Measurements from ENCODE around the gene FBXL7.

Gene FBXL7

DNA sequence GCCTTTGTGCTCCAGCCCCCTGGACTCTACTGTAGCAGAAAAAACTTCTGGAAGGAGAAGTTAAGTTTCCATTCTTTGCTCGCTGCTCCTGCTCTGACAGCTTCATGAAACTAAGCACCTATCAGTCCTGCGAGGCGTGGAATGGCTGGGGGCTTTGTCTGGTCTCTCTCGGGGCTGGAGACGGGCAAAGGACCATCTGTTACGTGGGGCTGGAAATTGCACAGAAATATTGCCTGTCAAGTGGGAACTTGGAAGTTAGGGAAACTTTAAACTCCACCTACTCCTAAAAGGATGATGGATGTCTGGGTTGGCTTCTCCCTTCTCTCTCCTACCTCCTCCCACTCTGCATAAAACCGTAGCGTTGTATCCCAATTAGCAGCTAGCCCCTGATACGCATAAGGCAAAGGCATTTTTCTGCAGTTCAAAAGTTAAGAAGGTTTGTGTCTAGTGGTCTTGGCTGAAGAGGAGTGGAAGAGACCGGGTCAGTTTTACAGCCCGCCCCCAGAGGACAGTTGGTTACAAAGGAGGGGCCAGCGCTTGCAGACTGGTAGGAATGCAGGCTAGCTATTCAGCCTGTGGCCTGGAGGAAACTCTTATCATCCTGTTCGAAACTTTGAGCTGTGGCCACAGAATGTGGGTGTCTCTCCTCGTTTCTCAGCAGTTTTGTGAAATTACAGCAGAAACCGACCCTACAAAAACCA lies 1.3 kb downstream of the FBXL7 start:
- peak overlapping the region; percentile 84 to 92 (median 88) for H3K4me3 ChIP-seq (ENCODE audit: low read depth in 1 of 5, low read length in 5 of 5)
- H3K9me3 ChIP-seq (ENCODE audit: control insufficient read depth in 5 of 5, low read length in 5 of 5): no peaks in the 10 kb centered on the region
- peak overlapping the region; percentile 87 for H3K27ac ChIP-seq (ENCODE audit: low read depth, low read length)
- no peaks in the 10 kb centered on the region for H3K27me3 ChIP-seq (ENCODE audit: control insufficient read depth in 5 of 5, insufficient read depth in 4 of 5, low read length in 5 of 5)
- H3K9ac ChIP-seq (ENCODE audit: low read length in 5 of 5): peak overlapping the region in 4 of 5 donors; percentile 40 to 78 (median 68)
- H3K36me3 ChIP-seq (ENCODE audit: control insufficient read depth in 5 of 5, insufficient read depth in 5 of 5, low read length in 5 of 5): no peaks in the 10 kb centered on the region
- peaks cover 0 to 40% (median 28%) of the 10 kb centered on the region in 5 donors for H3K4me1 ChIP-seq (ENCODE audit: control insufficient read depth in 5 of 5, insufficient read depth in 5 of 5, low read length in 5 of 5)

DNA sequence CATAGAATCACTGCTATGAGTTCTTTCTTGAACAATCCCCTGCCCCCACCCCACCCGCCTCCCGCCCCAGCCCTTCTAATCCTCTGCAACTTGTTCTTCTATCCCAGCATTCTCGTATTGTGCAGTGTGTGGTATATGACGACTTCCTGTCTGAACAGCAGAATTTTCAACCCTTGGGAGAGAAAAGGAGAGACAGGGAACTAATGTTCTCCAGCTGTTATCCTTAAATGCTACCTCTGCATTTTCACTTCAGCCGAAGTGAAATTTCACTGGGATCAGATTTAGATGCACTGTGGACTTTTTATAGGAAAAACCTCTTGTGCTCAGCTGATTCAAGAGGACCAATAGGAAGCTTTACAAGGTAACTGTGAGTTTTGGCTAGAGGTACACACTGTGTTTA lies 2.2 kb downstream of the FBXL7 start:
- H3K4me3 ChIP-seq (ENCODE audit: low read depth in 1 of 5, low read length in 5 of 5): peak overlapping the region; percentile 37 to 89 (median 84)
- peak overlapping the region in 2 of 5 donors; percentile 24 to 36 for H3K9ac ChIP-seq (ENCODE audit: low read length in 5 of 5)
- H3K27me3 ChIP-seq (ENCODE audit: control insufficient read depth in 5 of 5, insufficient read depth in 4 of 5, low read length in 5 of 5): no peaks in the 10 kb centered on the region
- H3K4me1 ChIP-seq (ENCODE audit: control insufficient read depth in 5 of 5, insufficient read depth in 5 of 5, low read length in 5 of 5): peaks cover 0 to 40% (median 28%) of the 10 kb centered on the region in 5 donors
- H3K36me3 ChIP-seq (ENCODE audit: control insufficient read depth in 5 of 5, insufficient read depth in 5 of 5, low read length in 5 of 5): no peaks in the 10 kb centered on the region
- H3K27ac ChIP-seq (ENCODE audit: low read depth, low read length): no peak overlapping the region
- H3K9me3 ChIP-seq (ENCODE audit: control insufficient read depth in 5 of 5, low read length in 5 of 5): no peaks in the 10 kb centered on the region

DNA sequence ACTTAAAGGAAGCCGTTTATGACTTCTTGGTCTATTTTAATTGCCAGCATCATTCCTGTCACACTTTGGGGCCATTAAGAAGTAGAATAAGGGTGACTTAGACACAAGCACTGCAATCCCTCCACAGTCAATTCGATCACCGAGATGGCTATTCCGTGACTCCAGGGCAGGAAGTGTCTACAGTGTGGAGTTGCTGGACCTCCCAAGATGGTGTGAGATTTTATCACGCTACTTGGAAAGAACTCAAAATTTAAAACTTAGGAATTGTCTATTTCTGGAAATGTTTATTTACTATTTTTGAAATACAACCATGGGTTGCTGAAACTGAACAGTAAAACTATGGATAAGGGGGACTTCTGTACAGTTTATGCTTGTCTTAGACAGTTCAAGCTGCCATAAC lies 6.2 kb downstream of the FBXL7 start:
- Histone ChIP-seq H3K4me3 (ENCODE audit: low read depth in 1 of 5, low read length in 5 of 5) (no peak overlapping the region), H3K9me3 (ENCODE audit: control insufficient read depth in 5 of 5, low read length in 5 of 5) (no peaks in the 10 kb centered on the region), H3K36me3 (ENCODE audit: control insufficient read depth in 5 of 5, insufficient read depth in 5 of 5, low read length in 5 of 5) (no peaks in the 10 kb centered on the region), H3K27me3 (ENCODE audit: control insufficient read depth in 5 of 5, insufficient read depth in 4 of 5, low read length in 5 of 5) (no peaks in the 10 kb centered on the region), H3K4me1 (ENCODE audit: control insufficient read depth in 5 of 5, insufficient read depth in 5 of 5, low read length in 5 of 5) (peaks cover 0 to 39% (median 20%) of the 10 kb centered on the region in 5 donors), H3K9ac (ENCODE audit: low read length in 5 of 5) (no peak overlapping the region), H3K27ac (ENCODE audit: low read depth, low read length) (no peak overlapping the region)

DNA sequence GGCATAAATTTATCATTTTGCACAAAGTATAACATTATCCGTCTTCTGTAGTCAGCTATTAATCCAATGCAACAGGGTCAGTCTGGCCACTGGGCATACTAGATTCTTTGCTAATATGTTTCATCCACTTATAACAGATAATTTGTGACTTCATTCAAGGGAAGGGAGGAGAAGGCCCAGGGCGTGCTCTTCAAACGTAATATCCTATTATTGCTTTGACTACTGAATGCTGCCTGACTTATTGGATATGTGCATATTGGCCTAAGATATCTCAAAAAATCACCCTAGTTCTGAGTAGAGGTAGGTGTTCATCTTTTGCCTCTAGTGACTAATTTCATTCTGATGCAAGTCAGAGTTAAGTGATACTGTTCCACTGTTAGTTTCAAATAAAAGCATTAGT lies 6.9 kb downstream of the FBXL7 start:
- H3K27me3 ChIP-seq (ENCODE audit: control insufficient read depth in 5 of 5, insufficient read depth in 4 of 5, low read length in 5 of 5): no peaks in the 10 kb centered on the region
- H3K27ac ChIP-seq (ENCODE audit: low read depth, low read length): no peak overlapping the region
- peaks cover 0 to 38% (median 17%) of the 10 kb centered on the region in 5 donors for H3K4me1 ChIP-seq (ENCODE audit: control insufficient read depth in 5 of 5, insufficient read depth in 5 of 5, low read length in 5 of 5)

DNA sequence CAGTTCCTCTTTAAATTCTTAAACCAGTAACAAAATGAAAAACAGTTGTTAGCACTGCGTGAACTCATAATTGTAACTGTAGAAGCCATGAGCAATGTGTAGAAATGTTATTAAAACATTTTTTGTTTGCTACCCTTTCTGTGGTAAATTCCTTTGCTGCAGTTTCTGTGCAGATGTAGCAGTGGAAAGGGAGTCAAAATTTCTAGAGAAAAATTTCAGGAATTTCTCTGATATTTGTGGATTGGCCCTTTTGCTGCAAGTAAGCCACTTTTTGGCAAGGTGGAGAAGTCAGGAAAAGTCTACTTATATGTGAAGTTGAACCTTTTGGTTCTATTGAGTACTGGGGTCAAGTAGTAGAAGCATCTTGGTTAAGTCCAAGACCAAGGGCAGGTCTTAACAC lies 10.1 kb downstream of the FBXL7 start:
- no peaks in the 10 kb centered on the region for H3K27me3 ChIP-seq (ENCODE audit: control insufficient read depth in 5 of 5, insufficient read depth in 4 of 5, low read length in 5 of 5)
- H3K9me3 ChIP-seq (ENCODE audit: control insufficient read depth in 5 of 5, low read length in 5 of 5): no peaks in the 10 kb centered on the region
- H3K27ac ChIP-seq (ENCODE audit: low read depth, low read length): no peak overlapping the region
- H3K4me1 ChIP-seq (ENCODE audit: control insufficient read depth in 5 of 5, insufficient read depth in 5 of 5, low read length in 5 of 5): peaks cover 0 to 36% (median 18%) of the 10 kb centered on the region in 5 donors
- no peak overlapping the region for H3K4me3 ChIP-seq (ENCODE audit: low read depth in 1 of 5, low read length in 5 of 5)
- no peaks in the 10 kb centered on the region for H3K36me3 ChIP-seq (ENCODE audit: control insufficient read depth in 5 of 5, insufficient read depth in 5 of 5, low read length in 5 of 5)
- no peak overlapping the region for H3K9ac ChIP-seq (ENCODE audit: low read length in 5 of 5)

More for the DNA sequence above, 6.9 kb downstream of the FBXL7 start:
- no peaks in the 10 kb centered on the region for H3K36me3 ChIP-seq (ENCODE audit: control insufficient read depth in 5 of 5, insufficient read depth in 5 of 5, low read length in 5 of 5)
- no peak overlapping the region for H3K9ac ChIP-seq (ENCODE audit: low read length in 5 of 5)
- H3K4me3 ChIP-seq (ENCODE audit: low read depth in 1 of 5, low read length in 5 of 5): no peak overlapping the region
- no peaks in the 10 kb centered on the region for H3K9me3 ChIP-seq (ENCODE audit: control insufficient read depth in 5 of 5, low read length in 5 of 5)

DNA sequence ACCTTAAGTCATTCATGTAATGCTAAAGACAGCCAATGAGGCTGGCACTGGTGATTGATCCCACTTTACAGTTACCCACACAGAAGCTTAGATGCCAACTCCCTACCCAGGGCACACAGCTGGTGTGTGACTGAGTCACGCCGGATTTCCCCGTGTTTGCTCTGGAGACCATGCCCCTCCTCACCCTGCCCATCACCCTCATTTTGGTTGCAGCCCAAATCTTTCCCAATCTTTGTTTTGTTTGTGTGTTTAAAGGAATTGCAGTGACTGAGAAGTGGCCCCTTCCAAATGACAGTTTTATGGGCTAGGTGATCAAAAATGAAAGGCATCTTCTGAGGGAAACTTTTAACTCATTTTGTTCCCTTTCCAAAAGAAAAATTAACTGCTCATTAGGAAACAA lies 10.9 kb downstream of the FBXL7 start:
- Histone ChIP-seq H3K36me3 (ENCODE audit: control insufficient read depth in 5 of 5, insufficient read depth in 5 of 5, low read length in 5 of 5) (no peaks in the 10 kb centered on the region), H3K9me3 (ENCODE audit: control insufficient read depth in 5 of 5, low read length in 5 of 5) (no peaks in the 10 kb centered on the region), H3K27ac (ENCODE audit: low read depth, low read length) (no peak overlapping the region), H3K4me1 (ENCODE audit: control insufficient read depth in 5 of 5, insufficient read depth in 5 of 5, low read length in 5 of 5) (peaks cover 0 to 41% (median 18%) of the 10 kb centered on the region in 5 donors), H3K9ac (ENCODE audit: low read length in 5 of 5) (no peak overlapping the region), H3K4me3 (ENCODE audit: low read depth in 1 of 5, low read length in 5 of 5) (no peak overlapping the region), H3K27me3 (ENCODE audit: control insufficient read depth in 5 of 5, insufficient read depth in 4 of 5, low read length in 5 of 5) (no peaks in the 10 kb centered on the region)

DNA sequence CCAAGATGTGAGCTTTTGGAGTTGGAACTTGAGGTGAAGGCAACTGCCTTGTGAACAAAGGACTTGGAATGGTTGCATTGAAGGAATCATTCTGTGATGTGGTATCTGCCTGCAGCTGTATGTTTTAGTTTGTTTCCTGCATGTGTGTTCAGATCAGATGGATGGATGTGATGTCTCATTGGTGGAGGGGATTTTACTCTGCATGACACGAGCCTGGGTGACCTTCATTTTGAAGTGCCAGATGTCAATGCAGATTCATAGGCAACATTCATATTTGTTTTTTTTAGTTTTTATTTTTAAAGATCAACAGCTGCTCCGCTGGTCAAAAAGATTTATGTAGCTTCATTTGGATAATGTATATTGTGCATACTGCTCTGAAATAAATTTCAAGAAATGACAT lies 13.5 kb downstream of the FBXL7 start:
- Histone ChIP-seq H3K4me1 (ENCODE audit: control insufficient read depth in 5 of 5, insufficient read depth in 5 of 5, low read length in 5 of 5) (peaks cover 0 to 33% (median 18%) of the 10 kb centered on the region in 5 donors), H3K4me3 (ENCODE audit: low read depth in 1 of 5, low read length in 5 of 5) (no peak overlapping the region), H3K27me3 (ENCODE audit: control insufficient read depth in 5 of 5, insufficient read depth in 4 of 5, low read length in 5 of 5) (no peaks in the 10 kb centered on the region), H3K9me3 (ENCODE audit: control insufficient read depth in 5 of 5, low read length in 5 of 5) (no peaks in the 10 kb centered on the region), H3K27ac (ENCODE audit: low read depth, low read length) (no peak overlapping the region), H3K36me3 (ENCODE audit: control insufficient read depth in 5 of 5, insufficient read depth in 5 of 5, low read length in 5 of 5) (no peaks in the 10 kb centered on the region), H3K9ac (ENCODE audit: low read length in 5 of 5) (no peak overlapping the region)

DNA sequence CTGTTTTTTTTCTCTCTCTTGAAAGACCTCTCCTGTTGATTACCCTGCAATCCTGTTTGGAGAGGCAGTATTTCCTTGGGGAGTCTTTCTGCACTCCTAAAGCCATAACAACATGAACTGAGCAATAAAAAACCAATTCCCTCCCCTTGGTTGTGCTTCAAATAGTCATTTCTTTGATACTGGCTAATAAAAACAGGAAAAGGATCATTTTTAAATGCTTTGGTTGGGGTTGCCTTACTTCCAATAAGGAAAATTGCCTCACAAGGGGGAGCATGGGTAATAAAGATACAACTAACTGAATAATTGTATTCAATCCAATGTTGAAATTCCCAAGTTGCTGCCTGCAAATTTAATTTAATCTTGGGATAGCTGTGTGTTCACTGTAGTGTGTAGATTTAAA lies 13.9 kb downstream of the FBXL7 start:
- Histone ChIP-seq H3K9ac (ENCODE audit: low read length in 5 of 5) (no peak overlapping the region), H3K4me1 (ENCODE audit: control insufficient read depth in 5 of 5, insufficient read depth in 5 of 5, low read length in 5 of 5) (peaks cover 0 to 33% (median 18%) of the 10 kb centered on the region in 5 donors), H3K36me3 (ENCODE audit: control insufficient read depth in 5 of 5, insufficient read depth in 5 of 5, low read length in 5 of 5) (no peaks in the 10 kb centered on the region), H3K9me3 (ENCODE audit: control insufficient read depth in 5 of 5, low read length in 5 of 5) (no peaks in the 10 kb centered on the region), H3K4me3 (ENCODE audit: low read depth in 1 of 5, low read length in 5 of 5) (no peak overlapping the region), H3K27me3 (ENCODE audit: control insufficient read depth in 5 of 5, insufficient read depth in 4 of 5, low read length in 5 of 5) (no peaks in the 10 kb centered on the region), H3K27ac (ENCODE audit: low read depth, low read length) (no peak overlapping the region)

DNA sequence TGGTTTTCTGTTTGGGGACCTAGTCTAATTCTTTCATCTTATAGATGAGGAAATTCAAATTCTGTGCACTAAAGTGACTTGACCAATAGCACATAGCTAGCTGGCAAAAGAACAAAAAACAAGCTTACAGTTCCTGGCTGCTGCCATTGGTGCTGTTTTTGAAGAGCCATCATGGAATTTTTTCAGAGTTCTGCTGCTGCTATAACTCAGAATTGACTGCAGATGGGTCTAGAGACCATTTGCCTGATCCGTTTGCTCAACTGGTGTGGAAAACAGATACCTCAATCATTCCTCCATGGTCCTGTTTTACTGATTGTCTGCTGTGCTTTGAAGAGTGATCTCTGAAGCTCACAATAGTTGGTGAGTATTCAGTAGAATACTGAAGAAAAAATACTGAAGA lies 15.2 kb downstream of the FBXL7 start:
- peaks cover 0 to 27% (median 18%) of the 10 kb centered on the region in 5 donors for H3K4me1 ChIP-seq (ENCODE audit: control insufficient read depth in 5 of 5, insufficient read depth in 5 of 5, low read length in 5 of 5)
- no peak overlapping the region for H3K9ac ChIP-seq (ENCODE audit: low read length in 5 of 5)
- H3K36me3 ChIP-seq (ENCODE audit: control insufficient read depth in 5 of 5, insufficient read depth in 5 of 5, low read length in 5 of 5): no peaks in the 10 kb centered on the region
- H3K4me3 ChIP-seq (ENCODE audit: low read depth in 1 of 5, low read length in 5 of 5): no peak overlapping the region
- H3K27ac ChIP-seq (ENCODE audit: low read depth, low read length): no peak overlapping the region
- H3K9me3 ChIP-seq (ENCODE audit: control insufficient read depth in 5 of 5, low read length in 5 of 5): no peaks in the 10 kb centered on the region
- H3K27me3 ChIP-seq (ENCODE audit: control insufficient read depth in 5 of 5, insufficient read depth in 4 of 5, low read length in 5 of 5): no peaks in the 10 kb centered on the region

DNA sequence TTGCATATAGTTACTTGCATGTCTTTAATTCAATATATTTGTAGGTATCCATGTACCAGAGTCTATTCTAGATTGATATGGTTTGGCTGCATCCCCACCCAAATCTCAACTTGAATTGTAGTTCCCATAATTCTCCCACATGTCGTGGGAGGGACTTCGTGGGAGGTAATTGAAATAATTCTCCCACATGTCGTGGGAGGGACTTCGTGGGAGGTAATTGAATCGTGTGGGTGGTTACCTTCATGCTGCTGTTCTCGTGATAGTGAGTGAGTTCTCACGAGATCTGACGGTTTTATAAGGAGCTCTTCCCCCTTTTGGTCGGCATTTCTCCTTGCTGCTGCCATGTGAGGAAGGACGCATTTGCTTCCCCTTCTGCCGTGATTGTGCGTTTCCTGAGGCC lies 16.5 kb downstream of the FBXL7 start:
- H3K27me3 ChIP-seq (ENCODE audit: control insufficient read depth in 5 of 5, insufficient read depth in 4 of 5, low read length in 5 of 5): no peaks in the 10 kb centered on the region
- no peak overlapping the region for H3K9ac ChIP-seq (ENCODE audit: low read length in 5 of 5)
- H3K9me3 ChIP-seq (ENCODE audit: control insufficient read depth in 5 of 5, low read length in 5 of 5): no peaks in the 10 kb centered on the region
- no peak overlapping the region for H3K4me3 ChIP-seq (ENCODE audit: low read depth in 1 of 5, low read length in 5 of 5)
- no peak overlapping the region for H3K27ac ChIP-seq (ENCODE audit: low read depth, low read length)
- H3K36me3 ChIP-seq (ENCODE audit: control insufficient read depth in 5 of 5, insufficient read depth in 5 of 5, low read length in 5 of 5): no peaks in the 10 kb centered on the region
- peaks cover 0 to 18% (median 14%) of the 10 kb centered on the region in 5 donors for H3K4me1 ChIP-seq (ENCODE audit: control insufficient read depth in 5 of 5, insufficient read depth in 5 of 5, low read length in 5 of 5)
